Astrocyte (in vitro differentiated cells and primary cell): ENCODE results near the gene ANKRD2. TPM values are rescaled to one million over a fixed set of nuclear protein-coding genes. Genes with fewer than 3 reads are reported as not detected.
A peak's percentile ranks its signal among the peaks of the same experiment; 100 is the strongest.

ENCODE experiments used
- DNase-seq: peaks from one replicate; pipeline ENCODE4 v3.0.0-alpha.2; 2010; ENCODE audit warnings: low read depth
- FAIRE-seq: peaks from 2 replicates; lab custom pipeline; 2011; peaks lifted over from hg19 to GRCh38; lab: Jason Lieb, UNC
- H2AFZ ChIP-seq: 2 replicates; pipeline ENCODE4 v1.6.0; 2012; ENCODE audit warnings: low read depth, low read length, inconsistent platforms
- H3K27ac ChIP-seq: 2 replicates; pipeline ENCODE4 v1.5.1; 2011; ENCODE audit warnings: low read depth, low read length, inconsistent platforms
- H3K27me3 ChIP-seq: 2 replicates; pipeline ENCODE4 v1.6.0; 2011; ENCODE audit warnings: low read length, inconsistent platforms; ENCODE audit not compliant: insufficient read depth
- H3K36me3 ChIP-seq: 2 replicates; pipeline ENCODE4 v1.5.1; 2011; ENCODE audit warnings: low read length, inconsistent platforms; ENCODE audit not compliant: insufficient read depth
- H3K4me1 ChIP-seq: 2 replicates; pipeline ENCODE4 v1.5.1; 2011; ENCODE audit warnings: low read length, inconsistent platforms; ENCODE audit not compliant: insufficient read depth
- H3K4me2 ChIP-seq: 2 replicates; pipeline ENCODE4 v1.6.0; 2012; ENCODE audit warnings: low read length, inconsistent platforms
- H3K4me3 ChIP-seq: 2 replicates; pipeline ENCODE4 v1.5.1; 2011; ENCODE audit warnings: low read depth, mild to moderate bottlenecking, low read length, inconsistent platforms; ENCODE audit not compliant: insufficient read depth
- H3K79me2 ChIP-seq: 2 replicates; pipeline ENCODE4 v1.6.0; 2012; ENCODE audit warnings: mild to moderate bottlenecking, low read length, inconsistent platforms; ENCODE audit not compliant: insufficient read depth
- H3K9ac ChIP-seq: 2 replicates; pipeline ENCODE4 v1.6.0; 2012; ENCODE audit warnings: mild to moderate bottlenecking, low read length, inconsistent platforms
- H3K9me3 ChIP-seq: 2 replicates; pipeline ENCODE4 v1.5.1; 2012; ENCODE audit warnings: low read depth, mild to moderate bottlenecking, low read length, inconsistent platforms; ENCODE audit not compliant: insufficient read depth
- H4K20me1 ChIP-seq: 2 replicates; pipeline ENCODE4 v1.6.0; 2012; ENCODE audit warnings: low read length, inconsistent platforms; ENCODE audit not compliant: insufficient read depth
- H3K27ac Mint-ChIP-seq: one replicate; pipeline ENCODE4 v1.8.0; 2021; ENCODE audit warnings: mild to moderate bottlenecking, mixed read lengths; ENCODE audit not compliant: unreplicated experiment
- H3K27me3 Mint-ChIP-seq: one replicate; pipeline ENCODE4 v1.8.0; 2021; ENCODE audit warnings: low read depth, mixed read lengths; ENCODE audit not compliant: unreplicated experiment
- H3K36me3 Mint-ChIP-seq: one replicate; pipeline ENCODE4 v1.8.0; 2021; ENCODE audit warnings: low read depth, mixed read lengths; ENCODE audit not compliant: unreplicated experiment
- H3K4me1 Mint-ChIP-seq: one replicate; pipeline ENCODE4 v1.8.0; 2021; ENCODE audit warnings: low read depth, mixed read lengths; ENCODE audit not compliant: unreplicated experiment
- H3K4me3 Mint-ChIP-seq: one replicate; pipeline ENCODE4 v1.8.0; 2021; ENCODE audit warnings: mild to moderate bottlenecking, moderate library complexity, mixed read lengths; ENCODE audit not compliant: unreplicated experiment
- H3K9me3 Mint-ChIP-seq: one replicate; pipeline ENCODE4 v1.8.0; 2021; ENCODE audit warnings: mild to moderate bottlenecking, mixed read lengths; ENCODE audit not compliant: unreplicated experiment
- EZH2 ChIP-seq: IDR thresholded peaks from 2 replicates; pipeline ENCODE4 v1.6.1; 2012; ENCODE audit warnings: mild to moderate bottlenecking, low read length, inconsistent platforms; ENCODE audit not compliant: insufficient read depth
- total RNA-seq: library from RNA; stranded (reverse); gene quantifications from 2 replicates; pipeline ENCODE4 v1.2.1, GENCODE V29; 2021
- TF ChIP-seq, protein P1 (sequence below): IDR thresholded peaks from 2 replicates; pipeline ENCODE4 v1.5.1; 2011; ENCODE audit warnings: low read depth, mild to moderate bottlenecking, inconsistent platforms, low read length, moderate library complexity; ENCODE audit not compliant: insufficient read depth

The ANKRD2 gene
- total RNA-seq, 1 donor from 2014 or later = 0.36 TPM

DNA sequence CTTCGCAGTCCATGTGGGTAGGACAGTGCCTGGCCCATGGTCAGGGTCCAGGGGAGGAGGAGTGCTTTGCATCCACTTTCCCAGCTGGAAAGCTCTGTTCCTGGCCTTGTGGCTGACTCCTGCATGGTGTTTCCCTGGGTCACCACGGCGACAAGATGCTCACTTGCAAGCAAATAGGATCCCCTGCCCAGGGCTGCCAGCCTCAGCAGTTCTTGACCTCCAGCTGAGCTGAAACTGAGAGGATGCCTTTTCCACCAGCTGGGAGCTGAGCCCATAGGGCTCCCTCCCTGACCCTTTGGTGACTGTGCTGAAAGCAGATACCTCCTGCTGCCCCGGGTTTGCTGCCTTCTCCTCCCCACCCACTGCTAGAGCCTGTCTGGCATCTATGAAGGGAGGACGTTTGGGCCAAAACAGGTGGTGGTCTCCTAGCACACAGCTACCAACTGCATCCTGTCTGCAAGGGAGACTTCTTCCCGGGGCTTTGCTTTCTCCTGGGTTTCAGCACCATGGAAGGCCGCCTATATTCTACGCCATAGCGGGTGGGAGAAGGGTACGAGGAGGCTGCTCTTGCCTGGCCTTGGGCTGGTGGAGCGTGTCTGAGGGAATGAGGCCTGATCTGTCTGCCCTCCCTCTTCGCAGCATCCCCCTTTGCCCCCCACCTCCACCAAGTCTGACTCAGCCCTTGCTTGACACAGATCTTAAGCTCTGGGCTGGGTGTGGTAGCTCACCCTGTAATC, 39.5 kb upstream of the ANKRD2 start:
- H3K79me2 ChIP-seq = peaks cover 39% of the 10 kb centered on the region
- no peak overlapping the region for H2AFZ ChIP-seq
- peaks cover 4% of the 10 kb centered on the region for H3K36me3 Mint-ChIP-seq
- no peaks in the 10 kb centered on the region for H3K27me3 Mint-ChIP-seq
- no peak overlapping the region for H3K4me3 Mint-ChIP-seq
- H3K4me2 ChIP-seq = peak overlapping the region; percentile 32
- H3K27ac Mint-ChIP-seq = peak overlapping the region; percentile 88
- peaks cover 4% of the 10 kb centered on the region for H3K9me3 Mint-ChIP-seq
- no peak overlapping the region for H3K4me3 ChIP-seq
- no peaks in the 10 kb centered on the region for H3K36me3 ChIP-seq
- peaks cover 7% of the 10 kb centered on the region for H4K20me1 ChIP-seq
- H3K4me1 ChIP-seq = peaks cover 20% of the 10 kb centered on the region
- DNase-seq = no peak
- H3K27me3 ChIP-seq = no peaks in the 10 kb centered on the region
- H3K4me1 Mint-ChIP-seq = peaks cover 33% of the 10 kb centered on the region
- H3K9me3 ChIP-seq = no peaks in the 10 kb centered on the region
- no peak for FAIRE-seq
- TF ChIP-seq EZH2 = no peak
- TF ChIP-seq, protein P1, sequence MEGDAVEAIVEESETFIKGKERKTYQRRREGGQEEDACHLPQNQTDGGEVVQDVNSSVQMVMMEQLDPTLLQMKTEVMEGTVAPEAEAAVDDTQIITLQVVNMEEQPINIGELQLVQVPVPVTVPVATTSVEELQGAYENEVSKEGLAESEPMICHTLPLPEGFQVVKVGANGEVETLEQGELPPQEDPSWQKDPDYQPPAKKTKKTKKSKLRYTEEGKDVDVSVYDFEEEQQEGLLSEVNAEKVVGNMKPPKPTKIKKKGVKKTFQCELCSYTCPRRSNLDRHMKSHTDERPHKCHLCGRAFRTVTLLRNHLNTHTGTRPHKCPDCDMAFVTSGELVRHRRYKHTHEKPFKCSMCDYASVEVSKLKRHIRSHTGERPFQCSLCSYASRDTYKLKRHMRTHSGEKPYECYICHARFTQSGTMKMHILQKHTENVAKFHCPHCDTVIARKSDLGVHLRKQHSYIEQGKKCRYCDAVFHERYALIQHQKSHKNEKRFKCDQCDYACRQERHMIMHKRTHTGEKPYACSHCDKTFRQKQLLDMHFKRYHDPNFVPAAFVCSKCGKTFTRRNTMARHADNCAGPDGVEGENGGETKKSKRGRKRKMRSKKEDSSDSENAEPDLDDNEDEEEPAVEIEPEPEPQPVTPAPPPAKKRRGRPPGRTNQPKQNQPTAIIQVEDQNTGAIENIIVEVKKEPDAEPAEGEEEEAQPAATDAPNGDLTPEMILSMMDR = no peak
- peak overlapping the region; percentile 1 for H3K27ac ChIP-seq
- peak overlapping the region; percentile 7 for H3K9ac ChIP-seq

DNA sequence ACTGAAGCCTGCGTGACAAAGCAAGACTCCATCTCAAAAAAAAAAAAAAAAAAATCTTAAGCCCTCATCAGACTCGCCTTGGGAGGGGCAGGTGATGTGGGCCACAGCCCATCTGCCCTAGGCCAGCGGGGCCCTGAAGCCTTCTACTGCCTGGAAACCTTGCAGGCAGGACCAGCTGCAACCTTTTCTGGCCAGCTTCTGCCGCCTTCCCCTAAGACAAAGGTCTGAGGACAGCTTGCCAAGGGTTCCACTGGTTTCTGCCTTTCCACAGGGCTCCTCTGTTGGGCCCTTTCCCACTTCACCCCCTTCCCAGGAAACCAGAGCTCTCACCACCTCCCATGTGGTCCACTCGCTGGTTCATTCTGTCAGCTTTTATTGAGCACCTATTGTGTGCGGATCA, 38.7 kb upstream of the ANKRD2 start:
- Histone ChIP-seq H4K20me1 (peaks cover 7% of the 10 kb centered on the region), H3K9me3 (no peaks in the 10 kb centered on the region), H3K27me3 (no peaks in the 10 kb centered on the region), H2AFZ (no peak overlapping the region), H3K79me2 (peaks cover 41% of the 10 kb centered on the region), H3K4me2 (peak overlapping the region; percentile 32), H3K4me3 (no peak overlapping the region), H3K36me3 (no peaks in the 10 kb centered on the region), H3K27ac (no peak overlapping the region), H3K9ac (peak overlapping the region; percentile 7), H3K4me1 (peaks cover 26% of the 10 kb centered on the region)
- FAIRE-seq (no peak), DNase-seq (no peak)
- H3K9me3 Mint-ChIP-seq = peaks cover 4% of the 10 kb centered on the region
- no peak for TF ChIP-seq EZH2
- TF ChIP-seq, protein P1 = no peak
- H3K36me3 Mint-ChIP-seq = peaks cover 4% of the 10 kb centered on the region
- no peaks in the 10 kb centered on the region for H3K27me3 Mint-ChIP-seq
- H3K4me1 Mint-ChIP-seq = peaks cover 39% of the 10 kb centered on the region
- no peak overlapping the region for H3K4me3 Mint-ChIP-seq
- H3K27ac Mint-ChIP-seq = peak overlapping the region; percentile 96

DNA sequence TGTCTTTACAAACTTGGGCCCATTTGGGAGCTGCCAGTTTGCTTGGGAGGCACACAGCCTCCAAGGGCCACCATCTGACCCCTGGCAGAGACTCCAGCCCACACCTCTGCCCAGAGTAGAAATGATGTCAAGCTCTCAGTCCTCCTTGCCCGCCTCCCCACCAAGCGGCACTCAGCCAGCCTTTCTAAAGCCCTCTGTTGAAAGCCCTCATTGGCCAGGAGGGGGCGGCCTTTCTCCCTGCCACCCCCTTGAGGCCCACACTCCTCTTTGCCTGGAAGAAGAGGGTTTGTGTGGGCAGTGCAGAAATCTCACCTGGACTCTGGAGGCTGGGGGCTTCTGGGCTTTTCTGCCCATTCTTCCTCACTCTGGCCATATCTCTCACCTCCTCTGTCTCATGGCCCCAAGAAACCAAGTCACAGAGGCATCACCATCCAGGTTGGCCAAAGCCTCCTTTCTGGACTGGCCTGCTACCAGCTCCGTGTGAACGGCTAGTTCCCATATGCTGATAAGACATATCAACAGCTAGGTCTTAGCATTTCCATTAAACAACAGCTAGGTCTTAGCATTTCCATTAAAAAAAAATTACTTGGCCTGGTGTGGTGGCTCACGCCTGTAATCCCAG, 37.7 kb upstream of the ANKRD2 start:
- peaks cover 7% of the 10 kb centered on the region for H4K20me1 ChIP-seq
- peaks cover 40% of the 10 kb centered on the region for H3K79me2 ChIP-seq
- no peaks in the 10 kb centered on the region for H3K27me3 ChIP-seq
- no peak overlapping the region for H3K4me2 ChIP-seq
- Mint-ChIP-seq H3K4me3 (no peak overlapping the region), H3K4me1 (peaks cover 47% of the 10 kb centered on the region), H3K36me3 (peaks cover 2% of the 10 kb centered on the region), H3K9me3 (peaks cover 3% of the 10 kb centered on the region), H3K27me3 (no peaks in the 10 kb centered on the region), H3K27ac (peak overlapping the region; percentile 81)
- no peak overlapping the region for H2AFZ ChIP-seq
- no peak overlapping the region for H3K27ac ChIP-seq
- no peak for TF ChIP-seq EZH2
- TF ChIP-seq, protein P1 = peak; percentile 26
- H3K9me3 ChIP-seq = no peaks in the 10 kb centered on the region
- H3K4me1 ChIP-seq = peaks cover 36% of the 10 kb centered on the region
- no peak overlapping the region for H3K9ac ChIP-seq
- H3K36me3 ChIP-seq = no peaks in the 10 kb centered on the region
- no peak for FAIRE-seq
- no peak for DNase-seq
- H3K4me3 ChIP-seq = no peak overlapping the region
